HG03354 (cell line): ENCODE data around the gene JAZF1.
A peak's percentile ranks its signal among the peaks of the same experiment; 100 is the strongest.

Source experiments
- ATAC-seq: cut with Tn5 transposase; IDR thresholded peaks from one replicate; pipeline ENCODE4 v1.9.1; 2021; ENCODE audit warnings: mild to moderate bottlenecking; ENCODE audit not compliant: unreplicated experiment, poor library complexity, severe bottlenecking

Gene JAZF1

DNA sequence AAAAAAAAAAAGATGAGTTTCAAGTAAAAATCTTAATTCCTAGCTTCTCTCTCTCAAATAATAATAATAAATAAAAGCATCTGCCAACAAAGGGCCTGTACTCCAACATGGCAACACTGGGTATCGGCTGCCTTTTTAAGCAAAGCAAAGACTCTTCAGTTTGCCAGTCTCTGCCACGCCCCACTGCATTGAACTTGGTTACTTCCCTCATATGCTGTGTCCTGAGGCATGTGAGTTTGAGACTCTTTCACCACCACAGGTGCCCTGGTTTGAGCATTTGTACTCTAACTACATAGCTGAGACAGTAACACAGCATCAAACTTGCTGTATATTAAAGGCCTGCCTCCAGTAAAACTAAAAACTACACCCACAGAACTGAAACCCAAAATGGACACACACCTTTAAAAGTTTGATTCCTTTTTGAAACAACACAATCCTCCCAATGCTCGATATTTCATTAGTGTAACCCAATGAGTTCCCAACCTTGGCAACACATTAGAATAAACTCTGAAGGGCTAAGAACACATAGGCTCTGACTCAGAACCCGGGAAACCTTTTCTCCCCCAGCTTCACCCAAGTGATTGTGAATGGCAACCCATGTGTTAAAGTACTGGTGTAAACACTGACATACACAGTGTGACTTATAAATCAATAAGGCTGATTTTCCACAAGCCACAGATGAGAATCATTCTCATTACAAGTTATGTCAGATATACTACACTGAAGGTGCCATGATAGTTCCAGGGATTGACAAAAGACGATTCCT is 12.0 kb downstream of the JAZF1 start:
- no peak for ATAC-seq

DNA sequence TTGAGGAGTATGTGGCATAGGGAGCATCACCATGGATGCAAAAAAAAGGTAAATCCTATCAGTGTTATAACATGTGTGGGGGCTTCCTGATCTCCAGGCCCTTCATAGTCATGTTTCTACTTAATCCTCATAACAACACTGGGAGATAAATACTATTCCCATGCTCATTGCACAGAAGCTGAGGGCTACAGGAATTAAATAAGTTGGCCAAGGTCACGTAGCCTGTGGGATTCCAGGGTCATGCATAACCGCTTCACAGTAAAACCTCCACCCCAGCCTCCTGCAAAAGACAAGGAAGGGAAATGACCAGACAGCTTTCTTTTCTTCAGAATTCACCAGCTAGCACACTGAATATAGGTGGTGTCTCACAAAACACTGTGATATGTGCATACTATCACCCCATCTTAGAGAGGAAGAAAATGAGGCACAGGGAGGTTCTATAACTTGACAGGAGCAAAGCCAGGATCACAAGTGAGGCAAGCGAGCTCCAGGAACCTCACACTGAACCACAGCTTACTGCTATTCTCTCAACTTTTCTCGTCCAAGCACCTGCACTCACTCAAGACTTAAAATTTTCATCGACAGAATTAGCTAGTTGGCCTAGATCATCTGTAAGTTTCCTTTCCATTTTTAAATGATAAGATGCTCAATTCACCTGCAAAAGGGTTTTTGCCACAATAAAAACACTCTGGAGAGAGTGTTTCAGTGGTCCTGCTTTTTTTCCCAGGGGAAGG is 13.4 kb downstream of the JAZF1 start:
- ATAC-seq, result no peak

DNA sequence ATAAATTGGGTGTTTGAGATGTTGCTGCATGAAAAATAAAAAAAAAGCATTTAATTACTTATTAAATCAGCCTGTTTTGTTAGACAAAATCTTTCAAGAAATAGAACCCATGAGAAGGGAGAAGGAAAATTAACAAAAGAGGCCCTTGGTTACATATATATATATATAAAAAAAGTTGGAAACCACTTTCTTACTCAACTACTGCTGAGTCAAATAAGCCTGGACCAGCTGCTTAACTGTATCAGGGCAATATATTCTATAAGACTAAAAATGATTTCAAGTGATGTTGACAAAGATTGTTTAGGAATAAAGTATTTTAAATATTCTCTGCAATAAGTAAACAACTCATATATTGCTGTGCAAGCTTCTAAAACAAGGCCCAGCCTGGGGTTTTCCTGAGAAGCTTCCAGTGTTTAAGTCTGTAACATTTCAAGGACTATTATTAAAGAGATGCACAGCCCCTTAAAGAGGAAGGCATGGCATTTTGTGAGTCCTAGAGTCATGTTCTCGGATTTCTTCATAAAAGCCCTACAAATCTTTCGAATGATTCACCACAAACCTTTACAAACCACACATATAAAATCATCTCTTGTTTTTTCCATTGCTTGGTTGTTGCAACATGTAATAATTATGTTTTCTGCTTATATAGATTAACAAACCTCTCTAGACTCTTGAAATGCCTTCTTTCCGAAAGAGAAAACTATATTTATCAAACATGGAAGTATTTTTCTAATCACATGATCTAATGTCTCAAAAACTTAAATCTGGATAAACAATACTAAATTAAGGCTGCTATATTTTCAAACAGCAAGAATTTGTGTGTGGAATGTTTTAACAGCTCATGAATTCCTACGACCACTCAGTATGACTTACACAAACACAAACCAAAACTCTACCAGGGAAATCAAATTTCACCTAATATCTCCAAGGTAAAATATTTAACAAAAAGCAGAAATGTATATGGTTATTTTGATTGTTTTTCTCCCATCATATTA is 14.3 kb downstream of the JAZF1 start:
- no peak for ATAC-seq

DNA sequence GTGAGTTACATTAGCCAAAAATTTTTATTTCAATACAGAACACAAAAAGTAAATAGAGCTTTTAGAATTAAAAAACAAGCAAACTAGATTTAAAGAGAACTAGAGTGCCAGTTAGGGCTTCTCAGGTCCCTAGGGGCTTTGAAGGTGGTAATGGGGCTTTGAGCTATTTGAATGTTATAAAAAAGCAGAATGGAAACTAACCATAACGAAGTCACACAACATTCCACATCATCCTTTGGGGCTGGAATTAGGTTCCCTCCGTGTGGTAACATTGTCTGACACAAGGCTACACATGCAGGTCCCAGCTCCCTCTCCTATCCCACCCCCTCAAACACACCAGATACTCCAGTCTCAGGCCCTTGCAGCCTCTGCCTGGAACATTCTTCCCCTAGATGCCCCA is 15.3 kb downstream of the JAZF1 start:
- no peak for ATAC-seq

DNA sequence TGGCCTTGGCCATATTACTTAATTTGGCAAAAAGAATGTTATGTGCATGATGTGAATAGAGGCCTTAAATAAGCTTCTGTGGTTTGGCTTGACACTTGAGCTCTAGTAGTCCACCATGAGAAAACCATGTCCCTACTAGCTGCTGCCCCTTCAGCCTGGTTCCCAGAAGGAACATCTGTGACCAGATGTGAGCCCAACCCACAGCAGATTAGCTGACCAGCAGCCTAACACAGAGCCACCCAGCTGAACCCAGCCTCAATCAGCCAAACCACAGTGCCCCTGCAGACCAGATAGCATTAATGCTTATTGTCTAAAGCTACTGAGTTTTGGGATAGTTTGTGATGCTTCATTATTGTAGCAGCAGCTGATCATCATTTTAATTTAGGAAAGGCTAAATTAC is 16.6 kb downstream of the JAZF1 start:
- no peak for ATAC-seq

DNA sequence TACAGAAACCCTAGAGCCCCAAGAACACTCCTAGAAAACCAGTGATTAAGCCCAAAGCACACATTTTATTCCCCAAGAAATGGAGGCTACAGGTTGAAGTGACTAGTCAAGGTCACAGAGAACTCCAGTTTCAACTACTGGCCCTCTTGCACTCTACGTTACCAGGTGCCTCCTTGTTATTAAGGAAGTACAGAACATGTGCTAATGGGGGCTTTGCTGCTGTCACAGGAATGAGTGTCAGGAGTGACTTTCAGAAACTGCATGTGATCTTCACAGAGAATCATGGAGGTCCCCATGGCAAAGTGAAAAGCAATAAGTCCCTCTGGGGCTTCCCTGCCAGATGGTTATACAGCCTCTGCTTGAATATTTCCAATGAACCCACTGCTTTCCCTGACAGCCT is 19.3 kb downstream of the JAZF1 start:
- no peak for ATAC-seq

DNA sequence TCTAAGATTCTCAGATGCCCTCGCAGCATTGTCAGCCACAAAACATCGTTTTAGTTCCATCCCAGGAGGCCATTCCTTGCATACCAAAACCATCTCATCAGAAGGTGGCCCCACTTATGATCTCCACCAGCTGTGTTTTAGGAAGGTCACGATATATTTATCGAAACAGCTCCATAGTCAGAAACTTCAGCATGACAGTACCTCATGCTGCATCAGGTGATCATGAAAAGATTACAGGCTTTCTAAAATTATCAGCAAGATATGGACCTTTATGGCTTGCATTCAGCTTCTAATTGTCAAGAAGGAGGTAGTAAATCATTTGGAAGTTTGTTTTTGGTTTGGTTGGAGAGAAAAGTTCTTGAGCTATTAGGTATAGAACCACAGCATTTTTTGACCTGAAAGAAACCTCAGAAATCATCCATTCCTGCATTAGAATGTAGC is 20.0 kb downstream of the JAZF1 start:
- ATAC-seq, result no peak

DNA sequence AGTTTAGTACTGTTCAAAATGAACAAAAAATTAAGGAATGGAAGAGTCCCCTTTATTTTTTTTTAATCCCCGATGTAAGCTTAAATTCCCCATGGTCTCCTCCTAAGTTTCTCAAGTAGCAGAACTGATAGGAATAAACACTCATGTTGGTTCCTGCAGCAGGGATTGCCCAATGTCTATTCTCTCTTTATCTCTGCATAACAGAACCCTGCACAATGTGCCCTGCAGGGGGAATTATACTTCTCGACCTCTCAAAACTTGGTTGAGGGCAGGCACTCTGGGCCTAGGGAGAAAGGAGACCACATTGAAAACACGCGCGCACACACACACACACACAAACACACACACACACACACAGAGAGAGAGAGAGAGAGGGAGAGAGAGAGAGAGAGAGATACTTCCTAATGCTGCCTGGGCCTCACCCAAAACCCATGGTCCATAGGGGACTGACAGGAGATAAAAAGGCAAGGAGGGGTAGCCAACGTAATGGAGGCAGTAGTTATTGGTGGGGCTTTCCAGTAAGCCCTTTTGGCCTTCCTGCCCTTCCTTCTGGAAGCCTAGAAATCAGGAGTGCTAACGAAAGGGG is 22.7 kb downstream of the JAZF1 start:
- ATAC-seq, result no peak

DNA sequence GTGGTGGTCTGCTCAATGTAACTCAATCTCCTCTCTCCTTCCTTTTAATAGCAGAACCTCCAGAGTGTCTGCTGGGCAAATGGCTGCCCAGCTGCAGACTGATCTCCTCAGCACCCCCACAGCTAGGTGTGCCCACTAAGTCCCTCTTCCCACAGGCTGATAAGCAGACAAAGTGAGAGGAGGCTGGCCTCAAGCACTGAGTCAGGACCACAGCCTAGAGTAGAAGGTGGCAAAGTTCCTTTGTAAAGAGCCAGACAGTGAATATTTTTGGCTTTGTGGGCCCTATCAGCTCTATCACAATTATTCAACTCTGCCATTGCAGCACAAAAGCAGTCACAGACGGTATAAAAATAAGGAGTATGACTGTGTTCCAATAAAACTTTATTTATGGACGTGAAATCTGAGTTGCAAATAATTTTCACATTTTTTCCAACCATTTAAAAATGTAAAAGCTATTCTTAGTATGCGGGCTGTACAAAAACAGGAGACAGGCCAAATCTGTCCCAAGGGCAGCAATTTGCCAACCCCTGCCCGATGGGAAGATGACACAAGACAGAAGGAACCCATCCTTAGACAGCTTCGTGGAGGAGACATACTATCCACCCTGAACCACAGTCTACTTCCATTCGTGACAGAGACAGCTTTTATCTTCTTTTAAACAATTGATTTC is 23.4 kb downstream of the JAZF1 start:
- no peak for ATAC-seq

DNA sequence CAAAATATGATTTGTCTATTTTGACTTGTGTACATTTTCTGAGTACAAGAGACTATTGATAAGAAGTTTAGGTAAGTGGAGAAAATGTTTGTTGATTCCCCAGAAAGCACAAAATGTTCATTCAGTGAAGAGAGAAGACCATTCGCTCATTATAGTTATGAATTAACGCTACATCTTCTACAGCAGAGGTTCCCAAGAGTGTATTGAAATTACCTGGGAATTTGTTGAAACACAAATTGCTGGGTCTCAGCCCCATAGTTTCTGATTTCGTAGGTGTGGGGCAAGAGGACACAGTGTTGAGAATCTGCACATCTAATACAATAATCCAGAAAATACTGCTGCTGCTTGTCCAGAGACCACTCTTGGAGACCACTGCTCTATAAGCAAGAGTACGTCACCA is 24.2 kb downstream of the JAZF1 start:
- no peak for ATAC-seq

DNA sequence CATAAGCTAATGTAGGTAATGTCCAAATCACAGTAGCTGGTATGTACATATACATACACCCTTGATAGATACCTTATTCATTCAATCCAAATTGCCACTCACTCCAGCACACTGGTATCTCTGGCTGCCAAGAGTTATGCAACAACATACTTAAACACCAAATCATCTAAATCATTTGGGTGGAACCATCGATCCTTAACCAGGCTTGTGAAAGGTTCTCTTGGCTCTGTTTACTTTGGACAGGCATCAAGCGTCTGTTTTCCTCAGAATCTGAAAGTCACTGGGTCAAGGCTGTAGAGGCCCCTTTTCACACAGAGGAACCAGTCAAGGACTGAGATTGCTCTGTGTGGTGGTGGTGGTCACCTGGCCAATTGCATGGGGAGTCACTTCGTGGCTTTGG is 24.6 kb downstream of the JAZF1 start:
- ATAC-seq, result no peak

DNA sequence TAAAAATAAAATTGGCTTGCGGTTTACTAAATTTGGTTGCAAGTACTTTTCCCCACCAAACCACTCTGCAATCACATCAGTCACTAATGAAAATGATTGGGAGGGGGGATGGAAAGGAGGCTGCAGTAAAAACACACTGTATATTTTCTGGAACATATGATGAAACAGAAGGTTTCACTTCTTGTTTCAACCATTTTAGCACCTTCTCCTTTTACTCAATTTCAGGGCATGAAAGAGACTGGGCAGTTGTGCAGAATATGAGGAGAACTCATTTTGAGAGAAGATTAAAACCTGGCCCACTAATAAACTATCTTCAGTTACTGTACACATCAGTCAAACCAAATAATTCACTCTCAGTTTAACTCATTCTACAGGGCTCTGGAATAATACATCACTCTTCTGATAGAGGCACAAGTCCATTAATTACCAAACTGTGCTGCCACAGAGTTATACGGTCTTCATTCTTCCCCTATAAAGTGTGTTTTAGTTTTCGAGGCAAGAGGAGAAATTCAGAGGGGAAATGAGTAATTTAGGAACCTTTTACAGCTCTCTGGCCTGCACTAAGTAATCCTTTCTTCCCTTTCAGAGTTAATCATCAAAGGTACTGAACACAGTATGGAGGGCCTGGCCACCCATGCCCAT is 25.5 kb downstream of the JAZF1 start:
- ATAC-seq, result peak; percentile 85

DNA sequence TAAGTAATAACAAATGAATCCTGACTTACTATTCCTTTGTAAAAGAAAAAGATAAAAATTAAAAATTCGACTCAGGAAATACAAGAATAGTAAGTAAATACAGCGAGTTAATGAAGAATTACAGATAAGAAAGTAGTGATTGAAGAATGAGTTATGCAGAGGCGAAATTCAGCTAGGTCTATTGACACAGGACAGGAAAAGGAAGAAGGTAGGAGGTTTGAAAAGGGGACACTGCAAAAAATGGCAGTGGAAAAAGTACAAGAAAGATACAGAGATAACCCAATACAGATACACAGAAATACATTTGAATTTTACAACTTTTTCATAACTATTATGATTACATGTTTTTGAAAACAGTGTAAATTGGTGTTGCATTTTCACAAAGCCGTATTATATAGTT is 28.0 kb downstream of the JAZF1 start:
- no peak for ATAC-seq

DNA sequence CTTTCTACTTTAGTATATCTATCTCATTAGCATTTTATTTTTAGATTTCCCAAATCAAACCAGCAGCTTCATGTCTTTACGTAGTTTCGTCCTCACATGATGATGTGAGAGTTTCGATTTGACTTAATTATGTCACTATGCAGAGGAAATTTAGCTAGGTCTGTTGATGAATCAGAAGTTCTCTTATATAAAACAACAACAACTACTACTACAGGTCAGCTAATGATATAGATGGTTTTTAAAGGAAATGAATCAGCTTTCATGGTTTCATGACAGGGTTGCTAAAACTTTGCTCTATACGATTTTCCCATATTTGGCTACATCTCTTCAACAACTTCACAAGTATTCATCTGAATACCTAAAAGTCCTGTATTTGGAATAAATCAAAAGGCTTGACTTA is 28.6 kb downstream of the JAZF1 start:
- ATAC-seq, result peak; percentile 40

DNA sequence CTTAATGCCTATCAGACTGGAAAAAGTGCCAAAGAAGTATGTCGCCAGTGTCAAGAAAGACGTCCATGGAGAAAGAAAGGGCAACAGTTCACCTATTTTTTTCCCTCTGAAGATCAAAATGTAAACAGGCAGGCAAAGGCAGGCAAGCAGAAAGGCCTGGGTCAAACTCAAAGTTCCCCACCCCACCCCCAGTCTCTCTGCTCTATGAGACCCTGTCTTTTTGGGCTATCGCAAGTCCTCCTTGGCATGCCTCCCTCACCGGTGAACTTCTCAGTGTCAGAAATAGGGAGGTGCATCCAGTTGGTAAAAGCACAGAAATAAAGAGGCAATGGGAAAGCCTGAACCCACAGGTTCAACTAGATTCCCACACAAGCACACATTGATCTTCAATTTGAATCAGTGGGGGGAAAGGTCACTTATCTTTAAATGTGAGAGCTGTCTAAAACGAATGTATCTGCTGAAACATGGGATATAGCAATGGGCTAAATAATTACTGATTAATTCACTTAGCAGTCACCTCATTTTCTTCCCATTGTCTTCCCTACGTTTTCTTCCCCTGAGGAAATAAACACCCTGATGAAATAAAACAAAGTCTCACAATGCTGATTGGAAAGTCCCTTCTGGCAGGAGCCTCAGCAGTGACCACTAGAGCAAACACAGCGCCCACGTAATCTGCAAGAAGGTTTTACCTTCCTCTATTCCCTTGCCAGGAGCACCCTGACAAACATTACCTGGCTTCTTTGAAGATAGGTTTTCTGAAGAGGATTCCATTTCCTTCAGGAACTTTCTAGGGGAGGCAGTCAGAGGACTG is 31.1 kb downstream of the JAZF1 start:
- no peak for ATAC-seq

DNA sequence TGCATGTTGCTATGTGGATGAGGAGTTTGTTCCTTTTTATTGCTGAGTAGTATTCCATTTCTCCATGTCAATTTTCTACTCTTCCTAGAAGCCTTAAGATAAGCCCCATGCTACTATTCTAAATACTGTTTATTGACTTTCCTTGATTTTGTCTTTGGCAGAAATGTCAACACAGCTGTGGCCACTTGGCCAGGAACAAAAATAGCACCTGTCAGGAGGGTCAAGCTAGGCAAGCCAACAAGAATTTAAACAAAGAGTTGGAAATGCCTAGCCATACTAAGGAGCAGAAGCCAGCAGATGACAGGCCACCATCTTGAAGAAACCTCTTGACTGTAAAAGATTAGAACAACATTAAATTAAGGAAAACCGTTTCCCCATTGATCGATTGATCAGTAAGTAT is 34.7 kb downstream of the JAZF1 start:
- no peak for ATAC-seq

DNA sequence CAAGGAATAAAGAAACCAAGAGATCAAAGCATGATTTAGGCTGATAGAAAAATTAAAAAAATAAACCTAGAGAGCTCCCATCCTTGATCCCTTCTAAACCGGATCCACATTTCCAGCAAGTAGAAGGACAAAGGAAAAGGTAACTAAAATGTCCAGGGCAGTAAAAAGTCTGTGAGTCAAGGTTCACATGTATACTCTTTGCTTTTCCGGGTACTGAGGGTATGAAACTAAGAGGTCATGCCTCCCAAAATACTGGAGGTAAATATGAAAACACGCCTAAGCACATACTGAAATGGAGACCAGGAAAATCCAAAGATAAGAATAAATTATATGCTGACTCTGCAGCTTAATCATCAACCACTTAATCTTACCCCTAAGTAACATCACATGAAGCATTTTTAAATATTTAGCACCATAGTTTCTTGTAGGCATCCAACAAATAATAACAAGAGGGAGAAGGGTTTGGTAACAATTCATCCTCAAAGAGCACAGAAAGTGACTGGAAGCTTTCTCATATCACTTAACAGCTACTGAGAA is 35.4 kb downstream of the JAZF1 start:
- ATAC-seq, result no peak

DNA sequence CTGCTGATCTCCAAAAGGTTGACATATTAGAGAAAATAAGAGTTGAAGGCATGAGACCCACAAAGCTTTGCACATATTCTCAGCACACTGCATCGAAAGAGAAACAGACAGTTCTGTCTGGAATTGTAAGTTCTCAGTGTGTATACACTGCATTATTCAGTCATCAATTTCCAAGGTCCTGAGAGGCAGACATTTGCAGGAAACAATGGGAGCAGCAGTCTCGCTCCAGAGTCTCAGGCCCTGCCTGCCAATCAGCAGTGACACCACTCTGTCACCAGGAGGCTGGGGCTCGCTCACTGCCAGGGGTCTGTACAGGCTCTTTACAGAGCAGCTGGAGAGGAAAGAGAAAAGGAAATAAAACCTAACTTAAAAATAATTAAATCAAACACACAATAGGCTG is 36.3 kb downstream of the JAZF1 start:
- ATAC-seq, result no peak
